A673 (cell line): Measurements from ENCODE around the gene CYP2R1.

ENCODE experiments used
- CTCF ChIP-seq: fragments of 300-800, 200-600 bp; sonication (generic); conservative IDR thresholded peaks from 2 replicates; pipeline ENCODE4 v1.5.1; 2017; ENCODE audit warnings: low read depth, mild to moderate bottlenecking, antibody characterized with exemption, low read length, moderate library complexity, mixed read lengths
- EZH2 ChIP-seq: fragments of 200-600 bp; sonication (generic); IDR thresholded peaks from 2 replicates; pipeline ENCODE4 v1.6.1; 2017; ENCODE audit warnings: borderline replicate concordance, low read depth, mild to moderate bottlenecking, mixed read lengths, antibody characterized with exemption, low read length; ENCODE audit not compliant: poor library complexity, severe bottlenecking

GRCh38 chr11:14852571-14853177 lies 39.4 kb downstream of the CYP2R1 start:
- no peak for TF ChIP-seq CTCF
- no peak for TF ChIP-seq EZH2
